SK-N-SH treated with all-trans-retinoic acid at 6 μM for 48 hours (cell line): Measurements from ENCODE around the gene ZKSCAN5.

ENCODE experiments used
- ATAC-seq: fragments of 200-7000 bp; cut with Tn5 transposase; 3 replicates; pipeline ENCODE4 v1.9.1; 2020; ENCODE audit warnings: mild to moderate bottlenecking, moderate library complexity
- ARNTL ChIP-seq: fragments of 450-650 bp; formaldehyde crosslinking; IDR thresholded peaks from 2 replicates; pipeline ENCODE4 v1.5.0; 2020; ENCODE audit warnings: low read depth, mild to moderate bottlenecking, moderate library complexity, borderline replicate concordance
- BACH2 ChIP-seq: fragments of 250-450 bp; sonication (Bioruptor Pico); IDR thresholded peaks from 2 replicates; pipeline ENCODE4 v1.9.0; 2021; ENCODE audit warnings: mild to moderate bottlenecking, borderline replicate concordance
- CSDC2 ChIP-seq: fragments of 250-450 bp; sonication (Bioruptor Pico); IDR thresholded peaks from 2 replicates; pipeline ENCODE4 v1.5.0; 2020; ENCODE audit warnings: mild to moderate bottlenecking, moderate library complexity
- ESRRG ChIP-seq: fragments of 250-450 bp; sonication (Bioruptor Pico); IDR thresholded peaks from 2 replicates; pipeline ENCODE4 v1.6.1; 2021; ENCODE audit warnings: mild to moderate bottlenecking
- GLIS3 ChIP-seq: fragments of 250-450 bp; sonication (Bioruptor Pico); IDR thresholded peaks from 2 replicates; pipeline ENCODE4 v1.5.0; 2020; ENCODE audit warnings: mild to moderate bottlenecking, moderate library complexity
- ISL1 ChIP-seq: fragments of 250-450 bp; sonication (Bioruptor Pico); IDR thresholded peaks from 2 replicates; pipeline ENCODE4 v2.1.2; 2022; ENCODE audit warnings: mild to moderate bottlenecking, moderate library complexity
- OSR1 ChIP-seq: fragments of 250-450 bp; sonication (Bioruptor Pico); IDR thresholded peaks from 2 replicates; pipeline ENCODE4 v1.8.0; 2022; ENCODE audit warnings: moderate library complexity, mild to moderate bottlenecking, inconsistent platforms
- PPARA ChIP-seq: fragments of 250-450 bp; sonication (Bioruptor Pico); IDR thresholded peaks from 2 replicates; pipeline ENCODE4 v1.5.0; 2020; ENCODE audit warnings: mild to moderate bottlenecking, borderline replicate concordance
- RARB ChIP-seq: fragments of 250-450 bp; sonication (Bioruptor Pico); IDR thresholded peaks from 2 replicates; pipeline ENCODE4 v1.8.0; 2021; ENCODE audit warnings: mild to moderate bottlenecking, moderate library complexity
- SNAI2 ChIP-seq: fragments of 250-450 bp; sonication (Bioruptor Pico); IDR thresholded peaks from 2 replicates; pipeline ENCODE4 v1.5.0; 2020; ENCODE audit warnings: mild to moderate bottlenecking, moderate library complexity
- TCF4 ChIP-seq: fragments of 250-450 bp; sonication (Bioruptor Pico); IDR thresholded peaks from 2 replicates; pipeline ENCODE4 v1.8.0; 2021; ENCODE audit warnings: mild to moderate bottlenecking, moderate library complexity, borderline replicate concordance
- TOX ChIP-seq: fragments of 250-450 bp; sonication (Bioruptor Pico); IDR thresholded peaks from 2 replicates; pipeline ENCODE4 v1.8.0; 2021; ENCODE audit warnings: mild to moderate bottlenecking, moderate library complexity, borderline replicate concordance
- ZC3H10 ChIP-seq: fragments of 250-450 bp; sonication (Bioruptor Pico); IDR thresholded peaks from 2 replicates; pipeline ENCODE4 v1.5.1; 2021; ENCODE audit warnings: mild to moderate bottlenecking, moderate library complexity
- ZFP3 ChIP-seq: fragments of 250-450 bp; sonication (Bioruptor Pico); IDR thresholded peaks from 2 replicates; pipeline ENCODE4 v1.5.0; 2020; ENCODE audit warnings: mild to moderate bottlenecking, moderate library complexity
- ZFP30 ChIP-seq: fragments of 450-650 bp; formaldehyde crosslinking; IDR thresholded peaks from 2 replicates; pipeline ENCODE4 v1.5.0; 2022; ENCODE audit warnings: mild to moderate bottlenecking, moderate library complexity
- ZNF70 ChIP-seq: fragments of 450-650 bp; formaldehyde crosslinking; IDR thresholded peaks from 2 replicates; pipeline ENCODE4 v1.5.0; 2020; ENCODE audit warnings: mild to moderate bottlenecking, moderate library complexity
- ZNF8 ChIP-seq: fragments of 450-650 bp; formaldehyde crosslinking; IDR thresholded peaks from 2 replicates; pipeline ENCODE4 v1.5.0; 2020; ENCODE audit warnings: mild to moderate bottlenecking, moderate library complexity
- TF ChIP-seq, protein P1 (sequence below): fragments of 250-450 bp; sonication (Bioruptor Pico); IDR thresholded peaks from 2 replicates; pipeline ENCODE4 v1.8.0; 2021; ENCODE audit warnings: low read depth, mild to moderate bottlenecking, moderate library complexity, borderline replicate concordance
- TF ChIP-seq, protein P2 (sequence below): fragments of 250-450 bp; sonication (Bioruptor Pico); IDR thresholded peaks from 2 replicates; pipeline ENCODE4 v1.5.1; 2021; ENCODE audit warnings: mild to moderate bottlenecking, moderate library complexity
- TF ChIP-seq, protein P3 (sequence below): fragments of 250-450 bp; sonication (Bioruptor Pico); IDR thresholded peaks from 2 replicates; pipeline ENCODE4 v1.5.0; 2020; ENCODE audit warnings: mild to moderate bottlenecking, moderate library complexity
- TF ChIP-seq, protein P4 (sequence below): fragments of 250-450 bp; sonication (Bioruptor Pico); IDR thresholded peaks from 2 replicates; pipeline ENCODE4 v1.8.0; 2020; ENCODE audit warnings: mild to moderate bottlenecking, moderate library complexity, borderline replicate concordance

ZKSCAN5 gene

DNA sequence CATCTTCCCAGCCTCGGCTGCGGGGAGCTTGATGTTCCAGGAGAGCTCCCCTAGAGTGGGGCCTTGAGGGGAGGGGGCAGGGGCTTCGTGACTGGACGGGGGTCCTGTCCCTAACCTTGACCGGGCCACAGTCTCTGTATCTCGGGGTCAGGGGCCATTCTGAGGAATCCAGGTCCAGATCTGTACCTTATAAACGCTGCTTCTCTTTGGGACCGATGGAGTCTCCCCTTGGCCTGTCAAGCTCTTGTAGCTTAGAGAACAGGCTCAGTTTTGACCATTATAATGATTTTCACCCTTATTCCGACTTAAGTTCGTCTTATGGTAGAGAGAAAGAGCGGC, 831 bp downstream of the ZKSCAN5 start (continued):
- TF ChIP-seq, protein P1, sequence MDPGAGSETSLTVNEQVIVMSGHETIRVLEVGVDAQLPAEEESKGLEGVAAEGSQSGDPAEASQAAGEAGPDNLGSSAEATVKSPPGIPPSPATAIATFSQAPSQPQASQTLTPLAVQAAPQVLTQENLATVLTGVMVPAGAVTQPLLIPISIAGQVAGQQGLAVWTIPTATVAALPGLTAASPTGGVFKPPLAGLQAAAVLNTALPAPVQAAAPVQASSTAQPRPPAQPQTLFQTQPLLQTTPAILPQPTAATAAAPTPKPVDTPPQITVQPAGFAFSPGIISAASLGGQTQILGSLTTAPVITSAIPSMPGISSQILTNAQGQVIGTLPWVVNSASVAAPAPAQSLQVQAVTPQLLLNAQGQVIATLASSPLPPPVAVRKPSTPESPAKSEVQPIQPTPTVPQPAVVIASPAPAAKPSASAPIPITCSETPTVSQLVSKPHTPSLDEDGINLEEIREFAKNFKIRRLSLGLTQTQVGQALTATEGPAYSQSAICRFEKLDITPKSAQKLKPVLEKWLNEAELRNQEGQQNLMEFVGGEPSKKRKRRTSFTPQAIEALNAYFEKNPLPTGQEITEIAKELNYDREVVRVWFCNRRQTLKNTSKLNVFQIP (CRISPR knock-in tag): no peak
- no peak for TF ChIP-seq ZNF8 (CRISPR knock-in tag)
- TF ChIP-seq SNAI2 (CRISPR knock-in tag): no peak
- no peak for TF ChIP-seq TCF4 (CRISPR knock-in tag)
- TF ChIP-seq PPARA (CRISPR knock-in tag): no peak
- TF ChIP-seq ZFP3 (CRISPR knock-in tag): no peak
- TF ChIP-seq CSDC2 (CRISPR knock-in tag): no peak
- no peak; the same call in 1 of the 2 replicates for TF ChIP-seq RARB
- no peak for TF ChIP-seq BACH2 (CRISPR knock-in tag)
- TF ChIP-seq ESRRG (CRISPR knock-in tag): no peak
- TF ChIP-seq ZNF70: no peak
- TF ChIP-seq TOX (CRISPR knock-in tag): no peak
- TF ChIP-seq ZC3H10 (CRISPR knock-in tag): no peak
- TF ChIP-seq, protein P2, sequence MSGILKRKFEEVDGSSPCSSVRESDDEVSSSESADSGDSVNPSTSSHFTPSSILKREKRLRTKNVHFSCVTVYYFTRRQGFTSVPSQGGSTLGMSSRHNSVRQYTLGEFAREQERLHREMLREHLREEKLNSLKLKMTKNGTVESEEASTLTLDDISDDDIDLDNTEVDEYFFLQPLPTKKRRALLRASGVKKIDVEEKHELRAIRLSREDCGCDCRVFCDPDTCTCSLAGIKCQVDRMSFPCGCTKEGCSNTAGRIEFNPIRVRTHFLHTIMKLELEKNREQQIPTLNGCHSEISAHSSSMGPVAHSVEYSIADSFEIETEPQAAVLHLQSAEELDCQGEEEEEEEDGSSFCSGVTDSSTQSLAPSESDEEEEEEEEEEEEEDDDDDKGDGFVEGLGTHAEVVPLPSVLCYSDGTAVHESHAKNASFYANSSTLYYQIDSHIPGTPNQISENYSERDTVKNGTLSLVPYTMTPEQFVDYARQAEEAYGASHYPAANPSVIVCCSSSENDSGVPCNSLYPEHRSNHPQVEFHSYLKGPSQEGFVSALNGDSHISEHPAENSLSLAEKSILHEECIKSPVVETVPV: no peak
- no peak for TF ChIP-seq ISL1

DNA sequence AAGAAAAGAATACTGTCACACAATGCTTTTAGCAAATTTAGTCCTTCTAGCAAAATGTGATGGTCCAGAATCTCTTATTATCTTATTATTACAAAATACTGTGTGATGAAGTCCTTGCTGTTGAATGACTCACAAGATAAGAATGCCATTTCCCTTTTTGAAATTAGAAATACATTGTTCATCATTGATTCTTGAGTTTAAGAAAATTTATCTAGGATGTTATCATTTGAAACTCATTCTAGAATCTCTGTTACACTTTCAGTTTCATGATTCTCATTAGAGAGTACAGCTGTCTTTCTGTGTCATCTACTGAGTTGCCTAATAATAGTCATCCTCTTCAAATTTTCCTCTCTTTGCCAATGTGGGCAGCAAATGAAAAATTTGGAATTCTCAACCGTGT, 9.6 kb downstream of the ZKSCAN5 start:
- no peak for ATAC-seq
- TF ChIP-seq TOX (CRISPR knock-in tag): no peak
- TF ChIP-seq, protein P2: no peak
- TF ChIP-seq ZNF70: no peak
- no peak for TF ChIP-seq PPARA (CRISPR knock-in tag)

DNA sequence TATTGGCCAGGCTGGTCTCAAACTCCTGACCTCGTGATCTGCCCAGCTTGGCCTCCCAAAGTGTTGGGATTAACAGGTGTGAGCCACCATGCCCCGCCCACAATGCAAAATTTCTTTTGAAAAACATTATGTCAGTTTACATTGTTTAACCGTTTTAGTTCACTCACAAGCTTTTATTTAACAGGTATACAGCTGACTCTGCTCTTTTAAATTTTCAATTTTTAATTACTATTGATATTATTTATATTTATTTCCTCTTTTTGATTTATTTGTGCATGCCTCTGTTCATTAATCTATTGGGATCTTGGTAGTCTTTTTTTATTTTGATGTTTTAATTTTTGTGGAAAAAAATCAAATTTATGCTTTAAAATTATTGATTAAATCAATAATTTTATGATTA, 16.9 kb downstream of the ZKSCAN5 start:
- no peak for ATAC-seq
- TF ChIP-seq ZFP3 (CRISPR knock-in tag): no peak
- TF ChIP-seq ZC3H10 (CRISPR knock-in tag): no peak
- no peak for TF ChIP-seq OSR1 (CRISPR knock-in tag)
- TF ChIP-seq BACH2 (CRISPR knock-in tag): no peak
- no peak for TF ChIP-seq CSDC2 (CRISPR knock-in tag)
- no peak for TF ChIP-seq ZNF8 (CRISPR knock-in tag)
- TF ChIP-seq ARNTL (CRISPR knock-in tag): no peak
- no peak for TF ChIP-seq GLIS3 (CRISPR knock-in tag)
- no peak for TF ChIP-seq ZFP30 (CRISPR knock-in tag)
- TF ChIP-seq, protein P2: no peak
- TF ChIP-seq, protein P3, sequence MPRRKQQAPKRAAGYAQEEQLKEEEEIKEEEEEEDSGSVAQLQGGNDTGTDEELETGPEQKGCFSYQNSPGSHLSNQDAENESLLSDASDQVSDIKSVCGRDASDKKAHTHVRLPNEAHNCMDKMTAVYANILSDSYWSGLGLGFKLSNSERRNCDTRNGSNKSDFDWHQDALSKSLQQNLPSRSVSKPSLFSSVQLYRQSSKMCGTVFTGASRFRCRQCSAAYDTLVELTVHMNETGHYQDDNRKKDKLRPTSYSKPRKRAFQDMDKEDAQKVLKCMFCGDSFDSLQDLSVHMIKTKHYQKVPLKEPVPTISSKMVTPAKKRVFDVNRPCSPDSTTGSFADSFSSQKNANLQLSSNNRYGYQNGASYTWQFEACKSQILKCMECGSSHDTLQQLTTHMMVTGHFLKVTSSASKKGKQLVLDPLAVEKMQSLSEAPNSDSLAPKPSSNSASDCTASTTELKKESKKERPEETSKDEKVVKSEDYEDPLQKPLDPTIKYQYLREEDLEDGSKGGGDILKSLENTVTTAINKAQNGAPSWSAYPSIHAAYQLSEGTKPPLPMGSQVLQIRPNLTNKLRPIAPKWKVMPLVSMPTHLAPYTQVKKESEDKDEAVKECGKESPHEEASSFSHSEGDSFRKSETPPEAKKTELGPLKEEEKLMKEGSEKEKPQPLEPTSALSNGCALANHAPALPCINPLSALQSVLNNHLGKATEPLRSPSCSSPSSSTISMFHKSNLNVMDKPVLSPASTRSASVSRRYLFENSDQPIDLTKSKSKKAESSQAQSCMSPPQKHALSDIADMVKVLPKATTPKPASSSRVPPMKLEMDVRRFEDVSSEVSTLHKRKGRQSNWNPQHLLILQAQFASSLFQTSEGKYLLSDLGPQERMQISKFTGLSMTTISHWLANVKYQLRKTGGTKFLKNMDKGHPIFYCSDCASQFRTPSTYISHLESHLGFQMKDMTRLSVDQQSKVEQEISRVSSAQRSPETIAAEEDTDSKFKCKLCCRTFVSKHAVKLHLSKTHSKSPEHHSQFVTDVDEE (CRISPR knock-in tag): no peak
- no peak for TF ChIP-seq ISL1
- TF ChIP-seq PPARA (CRISPR knock-in tag): no peak
- TF ChIP-seq ZNF70: no peak
- TF ChIP-seq, protein P4, sequence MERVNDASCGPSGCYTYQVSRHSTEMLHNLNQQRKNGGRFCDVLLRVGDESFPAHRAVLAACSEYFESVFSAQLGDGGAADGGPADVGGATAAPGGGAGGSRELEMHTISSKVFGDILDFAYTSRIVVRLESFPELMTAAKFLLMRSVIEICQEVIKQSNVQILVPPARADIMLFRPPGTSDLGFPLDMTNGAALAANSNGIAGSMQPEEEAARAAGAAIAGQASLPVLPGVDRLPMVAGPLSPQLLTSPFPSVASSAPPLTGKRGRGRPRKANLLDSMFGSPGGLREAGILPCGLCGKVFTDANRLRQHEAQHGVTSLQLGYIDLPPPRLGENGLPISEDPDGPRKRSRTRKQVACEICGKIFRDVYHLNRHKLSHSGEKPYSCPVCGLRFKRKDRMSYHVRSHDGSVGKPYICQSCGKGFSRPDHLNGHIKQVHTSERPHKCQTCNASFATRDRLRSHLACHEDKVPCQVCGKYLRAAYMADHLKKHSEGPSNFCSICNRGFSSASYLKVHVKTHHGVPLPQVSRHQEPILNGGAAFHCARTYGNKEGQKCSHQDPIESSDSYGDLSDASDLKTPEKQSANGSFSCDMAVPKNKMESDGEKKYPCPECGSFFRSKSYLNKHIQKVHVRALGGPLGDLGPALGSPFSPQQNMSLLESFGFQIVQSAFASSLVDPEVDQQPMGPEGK (CRISPR knock-in tag): no peak
- TF ChIP-seq RARB: no peak
- TF ChIP-seq ESRRG (CRISPR knock-in tag): no peak
- TF ChIP-seq, protein P1 (CRISPR knock-in tag): no peak
